GM21723 (cell line): Measurements from ENCODE around the gene SLC25A21.
"Not testable (repeated sequence)": the region's sequence is repeated elsewhere in the genome, so short reads cannot be mapped to it uniquely, and the experiment has no call there.

ENCODE experiments used
- ATAC-seq: cut with Tn5 transposase; IDR thresholded peaks from one replicate; pipeline ENCODE4 v1.9.1; 2021; ENCODE audit warnings: mild to moderate bottlenecking, moderate library complexity; ENCODE audit not compliant: unreplicated experiment

Gene SLC25A21

GRCh38 chr14:37093364-37093763 lies 79.0 kb downstream of the SLC25A21 start:
- no peak for ATAC-seq

DNA sequence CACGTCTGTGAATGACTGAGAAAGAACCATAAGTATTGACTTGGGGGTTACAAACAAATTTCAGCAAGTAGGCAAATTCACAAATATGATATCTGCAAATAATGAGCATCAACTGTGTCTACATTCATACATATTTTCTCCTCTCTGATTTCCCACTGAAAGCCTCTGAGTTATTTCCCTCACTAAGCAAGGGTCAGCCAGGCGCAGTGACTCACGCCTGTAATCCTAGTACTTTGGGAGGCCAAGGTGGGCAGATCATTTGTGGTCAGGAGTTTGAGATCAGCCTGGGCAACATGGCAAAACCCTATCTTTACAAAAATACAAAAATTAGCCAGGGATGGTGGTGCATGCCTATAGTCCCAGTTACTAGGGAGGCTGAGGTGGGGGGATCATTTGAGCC lies 80.8 kb downstream of the SLC25A21 start:
- no peak for ATAC-seq

GRCh38 chr14:37090026-37090425 lies 82.4 kb downstream of the SLC25A21 start:
- ATAC-seq: no peak

GRCh38 chr14:37089410-37089809 lies 83.0 kb downstream of the SLC25A21 start:
- no peak for ATAC-seq

- ATAC-seq: no peak
Measured at GRCh38 chr14:37088356-37089215, 83.8 kb downstream of the SLC25A21 start.

- no peak for ATAC-seq
Measured at GRCh38 chr14:37087520-37087919, 84.9 kb downstream of the SLC25A21 start.

GRCh38 chr14:37083599-37083998 lies 88.8 kb downstream of the SLC25A21 start:
- no peak for ATAC-seq

- ATAC-seq: no peak
Measured at GRCh38 chr14:37082449-37082848, 90.0 kb downstream of the SLC25A21 start.

DNA sequence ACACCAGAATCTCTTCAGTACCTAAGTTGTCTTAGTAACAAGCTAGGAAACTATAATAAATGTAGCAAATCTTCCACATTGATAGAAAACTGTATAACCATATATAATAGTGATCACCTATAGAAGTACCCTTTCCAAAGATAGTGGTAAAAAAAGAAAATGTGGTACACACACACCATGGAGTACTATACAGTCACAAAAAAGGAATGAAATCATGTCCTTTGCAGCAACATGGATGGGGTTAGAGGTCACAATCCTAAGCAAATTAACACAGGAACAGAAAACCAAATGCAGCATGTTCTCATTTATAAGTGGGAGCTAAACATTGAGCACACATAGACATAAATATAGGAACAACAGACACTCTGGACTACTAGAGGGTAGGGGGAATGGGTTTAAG lies 90.5 kb downstream of the SLC25A21 start:
- no peak for ATAC-seq

DNA sequence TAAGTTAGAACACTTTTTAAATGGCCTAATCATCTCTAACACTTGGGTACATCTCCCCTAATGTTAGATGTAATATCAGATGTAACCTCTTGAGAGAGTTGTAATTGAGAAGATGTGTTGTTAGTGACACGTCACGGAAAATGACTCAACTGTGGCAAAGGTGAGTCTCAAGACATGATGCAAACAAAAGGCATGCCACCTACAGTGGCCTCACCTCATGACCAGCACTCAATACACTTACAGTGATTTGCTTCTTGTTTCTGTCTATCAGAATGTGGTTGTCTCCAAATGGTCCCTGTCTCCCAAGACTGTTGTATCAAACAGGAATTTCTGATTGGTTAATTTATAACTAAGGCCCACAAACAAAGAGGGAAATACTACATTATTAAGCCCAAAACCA lies 91.2 kb downstream of the SLC25A21 start:
- no peak for ATAC-seq

DNA sequence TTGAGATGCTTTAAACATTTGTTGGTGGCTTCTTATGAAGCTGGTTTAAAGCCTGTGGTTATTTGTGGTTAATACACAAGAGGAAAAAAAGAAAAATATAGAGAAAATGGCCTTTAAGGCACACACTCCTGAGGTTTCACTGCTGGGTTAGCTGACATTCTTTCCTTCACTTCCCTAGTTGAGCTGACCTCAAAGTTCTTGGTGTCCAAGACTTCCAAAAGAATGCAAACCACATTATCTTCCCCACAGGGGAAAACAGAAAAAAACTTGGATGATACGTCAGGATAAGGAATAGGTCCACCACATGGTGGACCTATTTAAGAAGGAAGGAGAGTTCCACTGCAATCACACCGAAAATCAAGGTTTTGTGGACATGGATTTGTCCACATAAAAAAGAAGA lies 94.3 kb downstream of the SLC25A21 start:
- ATAC-seq: no peak

DNA sequence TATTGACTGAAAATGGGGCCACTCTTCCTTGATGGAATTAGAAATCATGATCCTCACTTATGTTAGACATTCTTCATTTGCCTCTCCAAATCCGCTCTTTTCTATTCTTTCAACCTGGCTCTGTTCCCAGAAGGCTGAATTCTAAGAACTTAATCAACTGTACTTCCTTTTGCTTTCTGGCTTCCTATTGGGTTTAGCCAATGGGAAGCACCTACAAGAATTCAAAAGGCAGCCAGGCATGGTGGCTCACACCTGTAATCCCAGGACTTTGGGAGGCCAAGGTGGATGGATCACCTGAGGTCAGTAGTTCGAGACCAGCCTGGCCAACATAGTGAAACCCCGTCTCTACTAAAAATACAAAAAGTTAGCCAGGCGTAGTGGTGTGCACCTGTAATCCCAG lies 98.1 kb downstream of the SLC25A21 start:
- ATAC-seq: not testable (repeated sequence)

- ATAC-seq: no peak
Measured at GRCh38 chr14:37063467-37064240, 108.8 kb downstream of the SLC25A21 start.

GRCh38 chr14:37062191-37062803 lies 110.1 kb downstream of the SLC25A21 start:
- ATAC-seq: no peak

DNA sequence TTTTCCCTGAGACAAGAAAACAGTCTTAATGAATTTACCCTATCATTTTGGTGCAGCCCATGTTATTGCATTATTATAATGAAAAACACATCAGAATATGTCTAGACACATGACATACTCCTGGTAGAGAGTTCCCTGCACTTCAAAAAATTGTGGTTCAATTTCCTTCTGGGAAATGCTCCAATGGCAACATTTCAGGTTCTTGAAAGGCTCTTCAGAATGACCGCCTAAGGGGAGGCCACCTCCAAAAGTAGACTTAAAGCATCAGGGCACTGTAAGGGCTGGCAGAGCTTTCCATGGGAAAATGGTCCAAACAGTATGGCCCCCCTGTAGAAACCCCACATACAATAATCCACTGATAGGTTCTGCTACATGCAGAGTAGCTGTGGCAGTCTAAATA lies 110.7 kb downstream of the SLC25A21 start:
- no peak for ATAC-seq

DNA sequence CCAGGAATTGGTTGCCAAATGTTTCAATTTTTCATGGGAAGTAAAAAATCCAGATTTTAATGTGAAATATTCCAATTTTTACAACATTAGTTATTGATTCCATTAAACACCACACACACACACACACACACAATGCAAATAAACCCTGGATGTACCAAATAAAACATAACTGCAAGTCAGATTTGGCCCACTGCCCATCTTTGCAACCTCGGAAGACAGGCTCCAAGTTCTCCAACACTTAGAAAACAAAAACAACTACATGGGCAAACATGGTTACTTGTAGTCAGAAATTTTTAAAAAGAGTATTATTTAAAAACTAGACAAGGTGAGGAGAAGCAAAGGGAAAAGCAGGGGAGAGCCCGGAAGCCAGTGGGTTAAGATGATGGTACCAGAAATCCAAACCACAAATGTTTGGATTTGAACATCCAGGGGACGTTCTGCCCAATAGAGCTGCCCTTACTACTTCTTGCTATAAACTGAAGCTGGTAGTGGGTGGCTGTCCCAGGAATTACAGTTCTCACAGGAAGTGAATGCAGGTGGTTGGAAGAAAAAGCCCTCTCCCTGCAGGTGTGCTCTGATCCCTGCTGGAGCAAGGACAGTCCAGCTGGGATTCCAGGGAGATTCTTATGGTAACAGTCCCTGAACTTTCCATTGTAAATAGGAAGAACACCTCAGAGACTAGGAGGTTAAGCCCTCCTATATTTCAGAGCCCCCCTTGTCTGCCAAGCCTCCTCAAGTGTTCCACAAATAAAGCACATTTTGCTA lies 111.7 kb downstream of the SLC25A21 start:
- no peak for ATAC-seq

DNA sequence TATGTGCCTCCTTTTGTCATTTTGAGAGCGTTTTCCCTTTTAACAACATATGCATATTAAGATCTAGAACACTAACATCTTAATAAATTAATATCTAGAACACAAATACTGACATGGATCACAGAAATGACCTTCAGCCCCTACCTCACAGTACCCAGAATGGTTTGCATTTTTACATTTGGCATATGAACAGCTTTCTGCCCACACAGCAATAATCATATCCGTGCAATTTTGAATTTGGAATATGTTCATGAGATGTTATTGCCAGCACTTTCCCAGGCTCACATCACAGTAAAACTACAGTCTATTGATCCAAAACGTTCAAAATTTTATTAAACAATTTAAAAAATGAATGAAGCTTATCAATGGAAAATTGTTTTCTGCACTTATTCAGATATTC lies 114.6 kb downstream of the SLC25A21 start:
- no peak for ATAC-seq

DNA sequence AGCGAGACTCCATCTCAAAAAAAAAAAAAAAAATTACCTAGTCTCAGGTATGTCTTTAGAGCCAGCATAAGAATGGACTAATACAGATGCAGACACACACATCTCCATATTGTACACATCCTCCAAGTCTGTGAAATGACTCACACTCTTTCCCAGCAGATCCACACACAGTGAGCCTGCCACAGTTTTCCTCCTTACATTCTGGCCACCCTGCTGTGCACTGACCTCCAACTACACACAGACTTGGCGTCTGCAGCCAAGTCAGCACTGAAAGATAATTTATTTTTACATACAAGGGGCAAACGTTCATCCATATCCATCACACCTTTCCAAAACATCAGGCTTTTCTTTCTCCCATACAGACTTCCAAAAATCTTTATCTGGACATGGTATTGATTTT lies 115.9 kb downstream of the SLC25A21 start:
- ATAC-seq: no peak

- no peak for ATAC-seq
Measured at GRCh38 chr14:37054869-37055268, 117.5 kb downstream of the SLC25A21 start.

DNA sequence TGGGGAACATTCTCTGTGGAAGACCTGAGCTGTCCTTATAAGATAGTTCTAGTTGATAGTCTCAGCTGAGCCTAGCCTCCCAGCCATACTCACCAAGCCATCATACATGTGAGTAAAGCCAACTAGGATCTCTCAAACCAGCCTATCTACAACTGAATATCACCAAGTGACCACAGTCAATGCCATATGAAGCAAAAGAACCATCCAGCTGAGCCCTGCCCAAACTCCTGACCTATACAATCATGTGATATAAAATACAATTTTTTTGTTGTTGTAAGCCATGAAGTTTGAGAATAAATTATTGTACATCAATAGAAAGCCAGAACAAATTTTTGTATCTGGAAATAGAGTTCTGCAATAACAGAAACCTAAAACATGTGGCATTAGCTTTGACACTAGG lies 118.3 kb downstream of the SLC25A21 start:
- ATAC-seq: no peak

DNA sequence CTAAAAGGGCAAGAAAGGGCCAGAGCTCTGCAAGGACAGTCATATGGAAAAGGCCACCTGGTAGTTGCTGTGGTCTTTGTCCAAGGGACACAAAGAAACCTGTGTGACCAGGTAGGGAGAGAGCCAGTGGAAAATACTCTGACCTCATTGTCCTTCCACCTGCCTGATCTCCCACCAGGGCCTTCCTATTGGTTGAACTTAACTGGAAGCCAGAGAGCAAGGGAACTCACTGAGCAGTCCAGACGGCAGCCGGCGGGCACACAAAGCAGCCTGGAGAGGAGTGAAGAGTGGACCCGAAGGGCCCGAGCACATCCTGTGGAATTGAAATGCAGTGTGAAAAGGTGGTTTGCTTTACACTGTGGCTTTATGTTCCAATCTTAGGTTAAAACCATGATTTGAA lies 120.7 kb downstream of the SLC25A21 start:
- ATAC-seq: no peak
